ENCODE results near the gene KCNC4. TPM values are rescaled to one million over a fixed set of nuclear protein-coding genes. Genes with fewer than 3 reads are reported as not detected.

Gene KCNC4
- total and polyA plus RNA-seq, 5 experiments from 2014 or later = 0.90 to 12.7 (median 3.1) TPM

GRCh38 chr1:110242731-110243130 lies 32.6 kb downstream of the KCNC4 start:
- no peak for DNase-seq
- H3K36me3 Mint-ChIP-seq = peaks cover 0 to 9% (median 0%) of the 10 kb centered on the region in 3 donors
- no peak overlapping the region for H3K4me3 Mint-ChIP-seq
- H3K27me3 Mint-ChIP-seq = no peaks in the 10 kb centered on the region
- peaks cover 0 to 10% (median 5%) of the 10 kb centered on the region in 4 donors for H3K4me1 Mint-ChIP-seq
- no peaks in the 10 kb centered on the region for H3K9me3 Mint-ChIP-seq
- no peak for ATAC-seq
- POLR2A ChIA-PET = no interaction called here
- H3K27ac Mint-ChIP-seq = no peak overlapping the region

DNA sequence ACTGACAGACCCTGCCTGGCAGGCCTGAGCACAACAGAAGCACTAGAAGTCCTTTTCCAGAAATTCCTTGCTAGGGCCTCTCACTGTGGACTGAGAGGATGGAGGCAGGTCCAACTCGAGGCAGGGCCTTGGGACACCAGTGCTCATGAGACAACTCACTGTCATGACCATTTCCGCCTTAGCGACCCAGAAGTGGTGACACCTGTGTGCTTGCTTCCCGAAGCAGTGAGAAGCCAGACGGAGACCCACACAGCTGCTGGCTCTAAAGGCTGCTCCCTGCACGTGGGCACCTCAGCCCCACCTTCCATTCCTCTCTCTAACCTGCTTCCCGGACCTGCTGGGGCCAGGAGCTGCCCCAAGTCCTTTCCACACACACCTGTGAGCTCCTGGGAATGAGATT lies 33.0 kb downstream of the KCNC4 start:
- Mint-ChIP-seq H3K4me3 (no peak overlapping the region), H3K4me1 (peaks cover 0 to 10% (median 5%) of the 10 kb centered on the region in 4 donors), H3K9me3 (no peaks in the 10 kb centered on the region), H3K27me3 (no peaks in the 10 kb centered on the region), H3K27ac (peak overlapping the region in 3 of 10 donors; percentile 54 to 63 (median 60)), H3K36me3 (peaks cover 0 to 9% (median 0%) of the 10 kb centered on the region in 3 donors)
- ATAC-seq (no peak), DNase-seq (no peak)
- POLR2A ChIA-PET = no interaction called here

GRCh38 chr1:110243574-110243973 lies 33.5 kb downstream of the KCNC4 start:
- DNase-seq = no peak
- Mint-ChIP-seq H3K4me3 (no peak overlapping the region), H3K9me3 (no peaks in the 10 kb centered on the region), H3K36me3 (peaks cover 0 to 9% (median 0%) of the 10 kb centered on the region in 3 donors), H3K4me1 (peaks cover 0 to 10% (median 5%) of the 10 kb centered on the region in 4 donors), H3K27me3 (no peaks in the 10 kb centered on the region), H3K27ac (peak overlapping the region in 4 of 10 donors; percentile 54 to 81 (median 62))
- peak in 1 of 2 donors; percentile 33 for ATAC-seq
- POLR2A ChIA-PET = no interaction called here

GRCh38 chr1:110245876-110246620 lies 35.9 kb downstream of the KCNC4 start:
- no peaks in the 10 kb centered on the region for H3K9me3 Mint-ChIP-seq
- ATAC-seq (no peak), DNase-seq (no peak)
- POLR2A ChIA-PET = no interaction called here
- no peaks in the 10 kb centered on the region for H3K27me3 Mint-ChIP-seq
- H3K36me3 Mint-ChIP-seq = peaks cover 0 to 9% (median 0%) of the 10 kb centered on the region in 3 donors
- peak overlapping the region in 1 of 10 donors; percentile 5 for H3K27ac Mint-ChIP-seq
- no peak overlapping the region for H3K4me3 Mint-ChIP-seq
- H3K4me1 Mint-ChIP-seq = peaks cover 0 to 10% (median 4%) of the 10 kb centered on the region in 4 donors

- Mint-ChIP-seq H3K4me1 (peaks cover 0 to 8% (median under 1%) of the 10 kb centered on the region in 4 donors), H3K27me3 (peaks cover 0 to 5% (median 3%) of the 10 kb centered on the region in 5 donors), H3K27ac (no peak overlapping the region), H3K4me3 (no peak overlapping the region), H3K9me3 (peaks cover 0 to 3% (median 0%) of the 10 kb centered on the region in 9 donors), H3K36me3 (peaks cover 0 to 5% (median 3%) of the 10 kb centered on the region in 3 donors)
- DNase-seq (no peak), ATAC-seq (no peak)
- POLR2A ChIA-PET = no interaction called here
Measured at GRCh38 chr1:110248746-110249145, 38.6 kb downstream of the KCNC4 start.

DNA sequence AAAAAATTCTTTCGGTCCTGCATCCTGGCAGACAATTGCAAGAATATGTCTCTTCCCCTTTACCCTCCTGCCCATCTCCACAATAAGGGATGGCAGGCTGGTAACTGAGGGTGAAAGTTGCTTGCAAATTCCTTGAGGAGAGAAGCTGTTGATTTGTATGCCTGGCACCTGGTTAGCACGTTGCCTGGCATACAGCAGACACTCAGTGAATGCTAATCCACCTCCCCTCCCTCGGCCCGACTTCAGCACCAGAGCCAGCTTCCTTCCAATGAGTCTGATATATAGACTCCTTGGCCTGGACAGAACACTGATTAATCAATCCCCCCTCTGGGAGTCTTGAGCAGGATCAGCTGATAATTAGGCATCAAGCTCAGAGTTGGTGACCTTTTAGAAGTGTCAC lies 39.1 kb downstream of the KCNC4 start:
- no peak overlapping the region for H3K27ac Mint-ChIP-seq
- DNase-seq = no peak
- no peak overlapping the region for H3K4me3 Mint-ChIP-seq
- H3K9me3 Mint-ChIP-seq = peaks cover 0 to 3% (median 0%) of the 10 kb centered on the region in 9 donors
- H3K27me3 Mint-ChIP-seq = peaks cover 0 to 5% (median 3%) of the 10 kb centered on the region in 5 donors
- peaks cover 0 to 4% (median 0%) of the 10 kb centered on the region in 4 donors for H3K4me1 Mint-ChIP-seq
- ATAC-seq = no peak
- POLR2A ChIA-PET = no interaction called here
- H3K36me3 Mint-ChIP-seq = peaks cover 0 to 5% (median 3%) of the 10 kb centered on the region in 3 donors

DNA sequence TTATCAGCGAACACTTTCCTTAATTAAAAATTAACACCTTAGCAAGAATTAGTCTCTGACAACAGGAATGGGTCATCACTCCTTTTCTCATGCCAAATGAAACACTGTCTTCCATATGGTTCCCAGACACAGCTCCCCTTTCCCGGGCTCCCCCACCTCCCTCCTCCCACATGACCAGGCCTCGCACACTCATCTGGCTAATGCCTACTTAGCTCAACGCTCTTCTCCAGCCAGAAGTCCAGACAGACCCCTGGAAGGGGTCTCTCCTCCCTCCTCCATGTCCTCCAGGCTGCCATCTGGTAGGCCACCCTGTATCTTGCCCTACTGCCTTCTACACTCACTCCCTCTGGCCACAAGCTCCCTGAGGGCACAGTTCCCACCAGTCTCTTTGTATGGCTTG lies 39.9 kb downstream of the KCNC4 start:
- POLR2A ChIA-PET = no interaction called here
- Mint-ChIP-seq H3K27ac (no peak overlapping the region), H3K9me3 (peaks cover 0 to 3% (median 0%) of the 10 kb centered on the region in 9 donors), H3K4me3 (no peak overlapping the region), H3K4me1 (peaks cover 0 to 4% (median 0%) of the 10 kb centered on the region in 4 donors), H3K36me3 (peaks cover 0 to 5% (median 3%) of the 10 kb centered on the region in 3 donors), H3K27me3 (peaks cover 0 to 5% (median 3%) of the 10 kb centered on the region in 5 donors)
- no peak for ATAC-seq
- DNase-seq = no peak

DNA sequence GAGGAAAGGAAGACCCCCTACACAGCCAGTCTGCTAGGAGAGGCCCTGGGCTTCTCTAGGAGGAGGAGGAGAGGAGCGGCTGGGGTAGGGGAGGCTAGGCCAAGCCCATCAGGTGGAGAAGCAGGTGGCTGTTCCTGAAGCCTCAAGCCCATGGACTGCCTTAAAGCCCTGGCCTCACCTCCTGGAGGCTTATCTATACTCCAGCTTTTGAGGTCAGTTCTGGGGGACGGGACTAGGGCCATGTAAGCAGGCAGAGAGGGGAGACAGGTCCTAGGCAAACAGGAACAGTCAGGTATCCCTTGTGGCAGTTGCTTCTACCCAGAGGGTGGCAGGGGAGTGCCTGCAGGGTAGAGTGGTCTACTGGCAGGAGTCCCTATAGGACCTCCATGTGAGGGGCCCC lies 40.6 kb downstream of the KCNC4 start:
- H3K27ac Mint-ChIP-seq = no peak overlapping the region

GRCh38 chr1:110253213-110253612 lies 43.1 kb downstream of the KCNC4 start:
- DNase-seq (no peak), ATAC-seq (no peak)
- no peak overlapping the region for H3K4me3 Mint-ChIP-seq
- POLR2A ChIA-PET = interaction anchor here (0.6 kb wide), 1 partner anchor 12 kb away, joined by 3 read pairs; no protein-coding TSS in a partner anchor
- peaks cover 0 to 4% (median 0%) of the 10 kb centered on the region in 4 donors for H3K4me1 Mint-ChIP-seq
- peaks cover 0 to 9% (median 5%) of the 10 kb centered on the region in 5 donors for H3K27me3 Mint-ChIP-seq
- peaks cover 0 to 3% (median 0%) of the 10 kb centered on the region in 9 donors for H3K9me3 Mint-ChIP-seq
- peaks cover 0 to 5% (median 0%) of the 10 kb centered on the region in 3 donors for H3K36me3 Mint-ChIP-seq
- H3K27ac Mint-ChIP-seq = no peak overlapping the region

More for the DNA sequence above, 40.6 kb downstream of the KCNC4 start:
- POLR2A ChIA-PET = no interaction called here
- no peak for DNase-seq
- H3K9me3 Mint-ChIP-seq = peaks cover 0 to 3% (median 0%) of the 10 kb centered on the region in 9 donors
- no peak for ATAC-seq
- peaks cover 0 to 4% (median 0%) of the 10 kb centered on the region in 4 donors for H3K4me1 Mint-ChIP-seq
- no peak overlapping the region for H3K4me3 Mint-ChIP-seq
- peaks cover 0 to 5% (median 3%) of the 10 kb centered on the region in 5 donors for H3K27me3 Mint-ChIP-seq
- H3K36me3 Mint-ChIP-seq = peaks cover 0 to 5% (median 3%) of the 10 kb centered on the region in 3 donors

- H3K4me3 Mint-ChIP-seq = no peak overlapping the region
- H3K4me1 Mint-ChIP-seq = peaks cover 0 to 4% (median 0%) of the 10 kb centered on the region in 4 donors
- H3K9me3 Mint-ChIP-seq = peaks cover 0 to 3% (median 0%) of the 10 kb centered on the region in 9 donors
- DNase-seq (no peak), ATAC-seq (no peak)
- peaks cover 0 to 5% (median 0%) of the 10 kb centered on the region in 3 donors for H3K36me3 Mint-ChIP-seq
- peaks cover 0 to 9% (median 5%) of the 10 kb centered on the region in 5 donors for H3K27me3 Mint-ChIP-seq
- POLR2A ChIA-PET = no interaction called here
- H3K27ac Mint-ChIP-seq = no peak overlapping the region
Measured at GRCh38 chr1:110254604-110255391, 44.7 kb downstream of the KCNC4 start.

DNA sequence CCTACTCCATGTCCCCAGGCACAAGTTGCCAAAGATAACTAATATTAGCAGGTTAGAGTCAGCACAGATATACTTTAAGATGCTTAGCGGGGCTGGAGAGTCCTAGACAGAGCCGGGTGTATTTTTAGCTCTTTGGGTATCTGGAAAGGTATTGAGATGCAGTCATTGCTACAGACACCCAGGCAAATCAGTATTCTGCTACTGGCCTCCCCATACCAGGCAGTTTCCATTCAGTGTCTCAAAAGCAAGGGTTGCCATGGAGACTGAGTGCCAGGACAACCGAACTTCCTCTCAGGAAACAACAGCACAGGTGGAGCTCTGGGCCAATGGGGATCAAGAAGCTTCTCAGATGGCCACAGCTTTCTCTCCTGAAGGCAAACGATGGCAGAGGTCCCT lies 45.3 kb downstream of the KCNC4 start:
- peaks cover 0 to 4% (median 0%) of the 10 kb centered on the region in 4 donors for H3K4me1 Mint-ChIP-seq
- ATAC-seq = peak in 1 of 2 donors; percentile 40
- H3K27ac Mint-ChIP-seq = no peak overlapping the region
- POLR2A ChIA-PET = no interaction called here
- H3K27me3 Mint-ChIP-seq = peaks cover 0 to 9% (median 5%) of the 10 kb centered on the region in 5 donors
- peak in 1 of 10 donors; percentile 7 for DNase-seq
- no peak overlapping the region for H3K4me3 Mint-ChIP-seq
- peaks cover 0 to 5% (median 0%) of the 10 kb centered on the region in 3 donors for H3K36me3 Mint-ChIP-seq
- H3K9me3 Mint-ChIP-seq = peaks cover 0 to 3% (median 0%) of the 10 kb centered on the region in 9 donors

GRCh38 chr1:110258734-110259133 lies 48.6 kb downstream of the KCNC4 start:
- H3K27ac Mint-ChIP-seq = no peak overlapping the region
- no peak for ATAC-seq
- peaks cover 0 to 9% (median 0%) of the 10 kb centered on the region in 5 donors for H3K27me3 Mint-ChIP-seq
- POLR2A ChIA-PET = no interaction called here
- no peak overlapping the region for H3K4me3 Mint-ChIP-seq
- peaks cover 0 to 3% (median 0%) of the 10 kb centered on the region in 4 donors for H3K4me1 Mint-ChIP-seq
- no peaks in the 10 kb centered on the region for H3K36me3 Mint-ChIP-seq
- no peaks in the 10 kb centered on the region for H3K9me3 Mint-ChIP-seq
- no peak for DNase-seq
